ENCODE measurements around the gene ZRANB1. TPM values are rescaled to one million over a fixed set of nuclear protein-coding genes. Genes with fewer than 3 reads are reported as not detected.

ZRANB1 gene
- total RNA-seq, result 10 to 100 TPM; 10.7 to 18.8 (median 15.5) TPM

- no peaks in the 10 kb centered on the region for H3K9me3 ChIP-seq
- TF ChIP-seq POLR2A (IDR thresholded peaks at IDR 0.05), result no peak
- no peak for TF ChIP-seq CTCF (IDR thresholded peaks at IDR 0.05)
- no peak within 1 kb of the TSS for H3K4me3 ChIP-seq
- peak within 1 kb of the TSS in 2 of 4 donors; percentile 40 to 43 for H3K27ac ChIP-seq
- DNase-seq, result no peak
- H3K27me3 ChIP-seq, result no peaks in the 10 kb centered on the region
- H3K36me3 ChIP-seq, result no peaks in the 10 kb centered on the region
- H3K4me1 ChIP-seq, result peaks cover 0 to 18% (median 2%) of the 10 kb centered on the region in 4 donors
Observed at GRCh38 chr10:124941823-124942222, at the start of gene ZRANB1. TSS of gene ZRANB1 (plus strand) at chr10:124942123. CDS start at chr10:124942494, 371 bp downstream.

- Histone ChIP-seq H3K36me3 (no peaks in the 10 kb centered on the region), H3K27me3 (no peaks in the 10 kb centered on the region), H3K4me3 (no peak overlapping the region), H3K4me1 (no peaks in the 10 kb centered on the region), H3K27ac (no peak overlapping the region), H3K9me3 (no peaks in the 10 kb centered on the region)
- DNase-seq, result no peak
- TF ChIP-seq POLR2A (IDR thresholded peaks at IDR 0.05), result no peak
Observed at GRCh38 chr10:124892905-124893304, 49.0 kb upstream of the ZRANB1 start.

- no peak for TF ChIP-seq CTCF (IDR thresholded peaks at IDR 0.05)
- no peak for TF ChIP-seq POLR2A (IDR thresholded peaks at IDR 0.05)
- peak in 1 of 3 donors; percentile 23 for DNase-seq
- Histone ChIP-seq H3K9me3 (no peaks in the 10 kb centered on the region), H3K36me3 (no peaks in the 10 kb centered on the region), H3K4me3 (no peak overlapping the region), H3K27me3 (no peaks in the 10 kb centered on the region), H3K27ac (no peak overlapping the region), H3K4me1 (no peaks in the 10 kb centered on the region)
Observed at GRCh38 chr10:124894569-124895215, 47.2 kb upstream of the ZRANB1 start.

- no peaks in the 10 kb centered on the region for H3K27me3 ChIP-seq
- no peaks in the 10 kb centered on the region for H3K9me3 ChIP-seq
- H3K36me3 ChIP-seq, result no peaks in the 10 kb centered on the region
- H3K4me1 ChIP-seq, result no peaks in the 10 kb centered on the region
- DNase-seq, result no peak
- no peak for TF ChIP-seq CTCF (IDR thresholded peaks at IDR 0.05)
- no peak for TF ChIP-seq POLR2A (IDR thresholded peaks at IDR 0.05)
- H3K27ac ChIP-seq, result no peak overlapping the region
- no peak overlapping the region for H3K4me3 ChIP-seq
Observed at GRCh38 chr10:124896751-124897150, 45.2 kb upstream of the ZRANB1 start.

GRCh38 chr10:124898471-124898870 is 43.5 kb upstream of the ZRANB1 start:
- Histone ChIP-seq H3K9me3 (no peaks in the 10 kb centered on the region), H3K27me3 (no peaks in the 10 kb centered on the region), H3K27ac (no peak overlapping the region), H3K36me3 (no peaks in the 10 kb centered on the region), H3K4me3 (no peak overlapping the region), H3K4me1 (no peaks in the 10 kb centered on the region)
- TF ChIP-seq POLR2A (IDR thresholded peaks at IDR 0.05) (no peak), CTCF (IDR thresholded peaks at IDR 0.05) (no peak)
- DNase-seq, result peak in 1 of 3 donors; percentile 27

GRCh38 chr10:124899151-124899550 is 42.8 kb upstream of the ZRANB1 start:
- no peaks in the 10 kb centered on the region for H3K9me3 ChIP-seq
- H3K4me1 ChIP-seq, result no peaks in the 10 kb centered on the region
- no peak overlapping the region for H3K27ac ChIP-seq
- no peaks in the 10 kb centered on the region for H3K27me3 ChIP-seq
- no peak for DNase-seq
- no peak overlapping the region for H3K4me3 ChIP-seq
- TF ChIP-seq POLR2A (IDR thresholded peaks at IDR 0.05) (no peak), CTCF (IDR thresholded peaks at IDR 0.05) (no peak)
- no peaks in the 10 kb centered on the region for H3K36me3 ChIP-seq
